NCI-H2107 treated with DMSO at 0.1 percent for 48 hours (cell line): ENCODE data around the gene PCLAF.
A peak's percentile ranks its signal among the peaks of the same experiment; 100 is the strongest.
"Not testable (repeated sequence)": the region's sequence is repeated elsewhere in the genome, so short reads cannot be mapped to it uniquely, and the experiment has no call there.

ENCODE experiments used
- DNase-seq: peaks from one replicate; lab custom pipeline; 2025; ENCODE audit not compliant: unreplicated experiment; lab: John Stamatoyannopoulos, UW

The PCLAF gene

GRCh38 chr15:64369078-64369607 is 12.1 kb downstream of the PCLAF start:
- DNase-seq: no peak

GRCh38 chr15:64361259-64361658 is 20.0 kb downstream of the PCLAF start:
- DNase-seq: no peak

- no peak for DNase-seq
These were observed 24.6 kb downstream of the PCLAF start for GRCh38 chr15:64356710-64357040.

GRCh38 chr15:64355944-64356709 is 25.1 kb downstream of the PCLAF start, which contains the start of gene CSNK1G1:
Gene CSNK1G1, minus strand, starts transcription at chr15:64356173. Its CDS starts 55,674 bp downstream, at chr15:64300499.
- DNase-seq: peak; percentile 88

GRCh38 chr15:64355348-64355943 is 25.8 kb downstream of the PCLAF start:
- DNase-seq: no peak

DNA sequence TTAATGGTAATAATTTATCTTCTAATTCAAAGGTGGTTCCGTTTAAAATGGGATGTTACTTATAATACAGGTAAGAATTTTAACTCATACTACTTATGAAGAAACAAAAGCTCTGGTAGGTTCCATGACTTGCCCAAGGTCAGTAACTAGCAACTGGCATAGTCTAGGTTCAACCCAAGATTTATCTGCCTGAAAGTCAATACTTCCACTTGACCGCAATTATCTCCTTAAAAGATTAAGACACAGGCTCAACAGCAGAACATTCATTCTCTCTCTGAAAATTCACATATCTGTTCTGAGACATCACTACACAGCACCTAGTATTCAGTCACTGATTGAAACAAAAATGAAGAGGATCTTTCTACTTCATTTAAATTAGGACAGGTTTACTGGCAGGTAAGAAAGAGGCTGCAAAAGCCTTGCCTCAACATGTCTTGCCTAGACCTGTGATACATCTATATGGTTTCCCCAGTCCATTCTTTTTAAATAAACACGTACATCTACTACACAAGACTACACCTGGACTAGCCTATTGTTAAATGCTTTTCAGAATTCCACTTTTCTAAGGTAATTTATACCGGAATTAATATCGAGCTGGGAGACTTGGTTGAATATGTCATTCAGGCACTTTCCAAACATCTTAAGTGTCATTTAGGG is 26.4 kb downstream of the PCLAF start:
- no peak for DNase-seq

GRCh38 chr15:64351265-64351664 is 30.0 kb downstream of the PCLAF start:
- no peak for DNase-seq

DNA sequence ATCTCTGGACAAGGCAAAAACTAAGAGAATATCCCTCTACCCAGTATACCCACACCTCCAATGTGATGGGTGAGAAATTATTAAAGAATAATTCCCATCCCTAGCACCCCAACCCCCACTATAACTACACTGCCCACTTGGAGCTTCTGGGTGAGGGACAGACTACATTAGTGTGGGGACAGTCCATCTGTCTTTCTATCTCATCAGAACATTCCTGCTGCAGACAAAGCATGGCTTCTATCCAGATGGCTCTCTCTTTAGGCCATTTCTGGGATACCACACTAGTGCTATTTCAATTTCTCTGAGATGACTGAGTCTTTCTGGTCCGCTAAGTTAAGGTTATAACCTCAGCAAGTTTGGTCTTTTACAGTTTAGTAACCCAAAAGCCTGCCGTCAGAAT is 31.9 kb downstream of the PCLAF start:
- DNase-seq: no peak

- no peak for DNase-seq
These were observed 32.8 kb downstream of the PCLAF start for GRCh38 chr15:64348455-64348854.

- not testable (repeated sequence) for DNase-seq
These were observed 35.0 kb downstream of the PCLAF start for GRCh38 chr15:64346242-64346641.

GRCh38 chr15:64344651-64345294 is 36.5 kb downstream of the PCLAF start:
- DNase-seq: no peak

DNA sequence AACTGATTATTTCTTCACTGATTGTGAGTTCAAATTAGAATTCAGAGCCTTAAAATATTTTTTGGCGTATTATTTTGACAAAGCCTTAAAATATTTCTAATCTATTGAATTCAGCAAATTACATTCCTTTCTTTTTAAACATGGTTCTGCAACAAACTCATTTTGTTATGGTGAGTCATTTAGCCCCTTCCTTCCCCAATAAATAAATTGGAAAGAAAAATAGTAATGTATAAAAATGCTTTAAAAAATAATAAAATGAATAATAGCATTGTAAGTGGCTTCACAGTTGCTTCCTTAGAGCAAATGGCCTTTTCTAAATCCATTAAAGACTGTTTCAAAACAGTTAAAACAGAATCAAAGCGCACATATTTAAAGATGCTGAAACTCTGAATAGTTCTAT is 37.4 kb downstream of the PCLAF start:
- no peak for DNase-seq

DNA sequence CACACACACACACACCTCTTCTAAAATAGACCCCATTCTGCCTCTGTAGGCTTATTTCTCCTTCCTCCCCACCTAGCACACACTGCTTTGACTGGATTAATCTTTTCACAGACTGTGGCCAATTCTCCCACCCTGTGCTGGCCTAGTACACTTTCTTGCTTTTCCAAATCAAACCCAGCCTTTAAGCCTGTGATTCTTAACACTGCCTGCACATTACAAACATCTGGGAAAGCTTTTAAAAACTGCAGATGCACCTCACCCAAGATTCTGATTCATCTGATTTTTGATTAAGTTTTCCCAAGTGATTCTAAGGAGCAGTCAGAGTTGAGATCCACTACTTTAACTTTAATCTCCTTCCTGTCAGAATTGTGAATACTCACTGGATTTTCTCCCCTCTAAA is 38.0 kb downstream of the PCLAF start:
- no peak for DNase-seq

GRCh38 chr15:64341961-64342360 is 39.3 kb downstream of the PCLAF start:
- no peak for DNase-seq

DNA sequence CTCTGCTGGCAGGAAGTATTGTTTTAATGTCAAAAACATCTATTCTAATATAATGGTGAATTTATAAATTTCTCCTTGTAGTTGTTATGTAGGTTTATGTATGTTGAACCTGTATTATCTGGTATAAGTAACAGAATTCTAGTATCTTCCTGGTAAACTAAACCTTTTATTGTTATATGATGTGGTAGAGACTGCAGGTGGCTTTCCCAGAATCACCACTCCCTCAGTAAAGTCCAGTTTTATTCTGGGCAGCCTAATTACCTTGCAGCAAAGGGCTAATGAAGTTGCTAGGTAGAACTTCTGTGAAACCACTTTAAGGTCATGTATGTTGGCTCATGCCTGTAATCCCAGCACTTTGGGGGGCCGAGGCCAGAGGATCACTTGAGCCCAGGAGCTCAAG is 40.9 kb downstream of the PCLAF start:
- no peak for DNase-seq

- DNase-seq: no peak
These were observed 43.5 kb downstream of the PCLAF start for GRCh38 chr15:64337761-64338160.

- no peak for DNase-seq
These were observed 47.0 kb downstream of the PCLAF start for GRCh38 chr15:64333986-64334929.

DNA sequence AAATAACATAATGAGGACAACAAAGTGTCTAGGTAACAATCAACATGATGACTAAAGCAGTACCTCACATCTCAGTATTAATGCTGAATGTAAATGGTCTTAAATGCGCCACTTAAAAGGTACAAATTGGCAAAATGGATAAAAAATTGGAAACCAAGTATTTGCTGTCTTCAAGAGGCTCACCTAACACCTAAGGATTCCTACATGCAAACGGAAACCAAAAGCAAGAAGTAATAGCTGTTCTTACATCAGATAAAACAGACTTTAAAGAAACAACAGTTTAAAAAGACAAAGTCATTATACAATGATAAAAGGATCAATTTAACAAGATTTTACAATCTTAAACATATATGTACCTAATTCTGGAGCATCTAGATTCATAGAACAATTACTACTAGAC is 47.7 kb downstream of the PCLAF start:
- DNase-seq: no peak

GRCh38 chr15:64331668-64332067 is 49.6 kb downstream of the PCLAF start:
- not testable (repeated sequence) for DNase-seq

DNA sequence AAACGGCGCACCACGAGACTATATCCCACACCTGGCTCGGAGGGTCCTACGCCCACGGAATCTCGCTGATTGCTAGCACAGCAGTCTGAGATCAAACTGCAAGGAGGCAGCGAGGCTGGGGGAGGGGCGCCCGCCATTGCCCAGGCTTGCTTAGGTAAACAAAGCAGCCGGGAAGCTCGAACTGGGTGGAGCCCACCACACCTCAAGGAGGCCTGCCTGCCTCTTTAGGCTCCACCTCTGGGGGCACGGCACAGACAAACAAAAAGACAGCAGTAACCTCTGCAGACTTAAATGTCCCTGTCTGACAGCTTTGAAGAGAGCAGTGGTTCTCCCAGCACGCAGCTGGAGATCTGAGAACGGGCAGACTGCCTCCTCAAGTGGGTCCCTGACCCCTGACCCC is 54.3 kb downstream of the PCLAF start:
- not testable (repeated sequence) for DNase-seq
